Endodermal cell (in vitro differentiated cells): ENCODE measurements around the gene MYO18B. TPM values are rescaled to one million over a fixed set of nuclear protein-coding genes. Genes with fewer than 3 reads are reported as not detected.

Experiments used
- DNase-seq: peaks from one replicate; pipeline ENCODE4 v3.0.0-alpha.2; 2017
- H3K27ac ChIP-seq: 2 replicates; pipeline ENCODE4 v1.5.1; 2013; ENCODE audit warnings: mild to moderate bottlenecking, low read depth, low read length, moderate library complexity
- H3K27me3 ChIP-seq: 2 replicates; pipeline ENCODE4 v1.6.1; 2013; ENCODE audit warnings: mild to moderate bottlenecking, low read length, moderate library complexity; ENCODE audit not compliant: insufficient read depth, control insufficient read depth, poor library complexity, severe bottlenecking
- H3K36me3 ChIP-seq: 2 replicates; pipeline ENCODE4 v1.7.0; 2013; ENCODE audit warnings: mild to moderate bottlenecking, low read length, moderate library complexity; ENCODE audit not compliant: control insufficient read depth, insufficient read depth
- H3K4me1 ChIP-seq: one replicate; pipeline ENCODE4 v1.7.0; 2013; ENCODE audit warnings: low read length; ENCODE audit not compliant: control insufficient read depth, insufficient read depth
- H3K4me3 ChIP-seq: 2 replicates; pipeline ENCODE4 v1.5.1; 2013; ENCODE audit warnings: mild to moderate bottlenecking, low read length, moderate library complexity
- H3K9ac ChIP-seq: 2 replicates; pipeline ENCODE4 v1.6.1; 2013; ENCODE audit warnings: mild to moderate bottlenecking, low read length, moderate library complexity; ENCODE audit not compliant: poor library complexity, severe bottlenecking; ENCODE audit errors: extremely low read depth
- H3K9me3 ChIP-seq: 2 replicates; pipeline ENCODE4 v1.6.1; 2013; ENCODE audit warnings: mild to moderate bottlenecking, low read length, moderate library complexity; ENCODE audit not compliant: control insufficient read depth
- H3K27ac Mint-ChIP-seq: 2 replicates; pipeline ENCODE4 v1.8.0; 2020; ENCODE audit warnings: mixed read lengths
- H3K27me3 Mint-ChIP-seq: 2 replicates; pipeline ENCODE4 v1.8.0; 2021; ENCODE audit warnings: mild to moderate bottlenecking, mixed read lengths; ENCODE audit not compliant: insufficient read depth
- H3K36me3 Mint-ChIP-seq: 2 replicates; pipeline ENCODE4 v1.8.0; 2020; ENCODE audit warnings: low read depth, mixed read lengths
- H3K4me1 Mint-ChIP-seq: 2 replicates; pipeline ENCODE4 v1.8.0; 2020; ENCODE audit warnings: mixed read lengths
- H3K4me3 Mint-ChIP-seq: 2 replicates; pipeline ENCODE4 v1.8.0; 2020; ENCODE audit warnings: mild to moderate bottlenecking, moderate library complexity, mixed read lengths
- H3K9me3 Mint-ChIP-seq: 2 replicates; pipeline ENCODE4 v1.8.0; 2020; ENCODE audit warnings: mild to moderate bottlenecking, mixed read lengths
- CTCF ChIP-seq: fragments of 200-600 bp; sonication (generic); conservative IDR thresholded peaks from 2 replicates; pipeline ENCODE4 v1.5.0; 2021; ENCODE audit warnings: antibody characterized with exemption, mild to moderate bottlenecking
- WGBS, 2 experiments: methylation state at CpG; one replicate each; pipeline versions ENCODE4 v1.1.5 to v1.1.7; 2013; ENCODE audit warnings: missing lambda C conversion rate in 2 of 2, mixed read lengths in 1 of 2; ENCODE audit not compliant: insufficient coverage in 1 of 2, insufficient read length in 1 of 2; 5-methylcytosine and 5-hydroxymethylcytosine counted together
- total RNA-seq, 2 donors: library from RNA; stranded (reverse); fragmentation: NEBNext Ultra II Directional in 1 of 2; extraction: Animal tissue kit (Norgen Biotek cat#: 25700) in 1 of 2; gene quantifications; 2 replicates in 1 of 2; 3 replicates in 1 of 2; pipeline ENCODE4 v1.2.1, GENCODE V29; 2021

Gene MYO18B
- total RNA-seq, 2 donors from 2014 or later, result 0.77 to 0.84 TPM

- H3K4me3 ChIP-seq, result no peak overlapping the region
- DNase-seq, result no peak
- Mint-ChIP-seq H3K4me1 (peaks cover 6% of the 10 kb centered on the region), H3K36me3 (no peaks in the 10 kb centered on the region), H3K4me3 (no peak overlapping the region), H3K9me3 (peaks cover 7% of the 10 kb centered on the region), H3K27ac (no peak overlapping the region), H3K27me3 (peaks cover 6% of the 10 kb centered on the region)
- no peak overlapping the region for H3K27ac ChIP-seq
- H3K27me3 ChIP-seq, result no peaks in the 10 kb centered on the region
- H3K9ac ChIP-seq, result no peak overlapping the region
- no peak for TF ChIP-seq CTCF
- WGBS, 2 experiments, result 93 to 96% methylated on average over 6 to 8 of the region's 8 CpGs
- no peaks in the 10 kb centered on the region for H3K4me1 ChIP-seq
- no peaks in the 10 kb centered on the region for H3K9me3 ChIP-seq
- no peaks in the 10 kb centered on the region for H3K36me3 ChIP-seq
Observed at GRCh38 chr22:25758316-25758715, 16.3 kb downstream of the MYO18B start.

- no peak overlapping the region for H3K27ac ChIP-seq
- no peak for TF ChIP-seq CTCF
- no peak overlapping the region for H3K4me3 ChIP-seq
Observed at GRCh38 chr22:25759825-25760231, 17.8 kb downstream of the MYO18B start.

GRCh38 chr22:25760294-25760693 lies 18.3 kb downstream of the MYO18B start:
- H3K4me1 Mint-ChIP-seq, result peaks cover 6% of the 10 kb centered on the region
- H3K4me3 Mint-ChIP-seq, result no peak overlapping the region
- no peak for DNase-seq
- no peaks in the 10 kb centered on the region for H3K4me1 ChIP-seq
- H3K36me3 Mint-ChIP-seq, result no peaks in the 10 kb centered on the region
- H3K9me3 ChIP-seq, result no peaks in the 10 kb centered on the region
- no peak overlapping the region for H3K27ac ChIP-seq
- H3K27me3 Mint-ChIP-seq, result peaks cover 2% of the 10 kb centered on the region
- H3K36me3 ChIP-seq, result no peaks in the 10 kb centered on the region
- no peaks in the 10 kb centered on the region for H3K9me3 Mint-ChIP-seq
- no peak for TF ChIP-seq CTCF
- no peaks in the 10 kb centered on the region for H3K27me3 ChIP-seq
- H3K27ac Mint-ChIP-seq, result no peak overlapping the region
- H3K9ac ChIP-seq, result no peak overlapping the region
- no peak overlapping the region for H3K4me3 ChIP-seq
- whole genome bisulfite sequencing, 2 experiments, result 89 to 100% methylated on average over 1 to 2 of the region's 2 CpGs

More at GRCh38 chr22:25759825-25760231, 17.8 kb downstream of the MYO18B start:
- H3K4me1 Mint-ChIP-seq, result peaks cover 6% of the 10 kb centered on the region
- no peak overlapping the region for H3K27ac Mint-ChIP-seq
- WGBS, 2 experiments, result 83 to 87% methylated on average over 4 to 5 of the region's 5 CpGs
- no peak overlapping the region for H3K4me3 Mint-ChIP-seq
- H3K27me3 Mint-ChIP-seq, result peaks cover 2% of the 10 kb centered on the region
- DNase-seq, result no peak
- H3K36me3 Mint-ChIP-seq, result no peaks in the 10 kb centered on the region
- H3K9me3 ChIP-seq, result no peaks in the 10 kb centered on the region
- H3K9ac ChIP-seq, result no peak overlapping the region
- H3K27me3 ChIP-seq, result no peaks in the 10 kb centered on the region
- no peaks in the 10 kb centered on the region for H3K9me3 Mint-ChIP-seq
- H3K36me3 ChIP-seq, result no peaks in the 10 kb centered on the region
- H3K4me1 ChIP-seq, result no peaks in the 10 kb centered on the region
